Measurements from ENCODE around the gene IL27RA.
A peak's percentile ranks its signal among the peaks of the same experiment; 100 is the strongest.

IL27RA gene

DNA sequence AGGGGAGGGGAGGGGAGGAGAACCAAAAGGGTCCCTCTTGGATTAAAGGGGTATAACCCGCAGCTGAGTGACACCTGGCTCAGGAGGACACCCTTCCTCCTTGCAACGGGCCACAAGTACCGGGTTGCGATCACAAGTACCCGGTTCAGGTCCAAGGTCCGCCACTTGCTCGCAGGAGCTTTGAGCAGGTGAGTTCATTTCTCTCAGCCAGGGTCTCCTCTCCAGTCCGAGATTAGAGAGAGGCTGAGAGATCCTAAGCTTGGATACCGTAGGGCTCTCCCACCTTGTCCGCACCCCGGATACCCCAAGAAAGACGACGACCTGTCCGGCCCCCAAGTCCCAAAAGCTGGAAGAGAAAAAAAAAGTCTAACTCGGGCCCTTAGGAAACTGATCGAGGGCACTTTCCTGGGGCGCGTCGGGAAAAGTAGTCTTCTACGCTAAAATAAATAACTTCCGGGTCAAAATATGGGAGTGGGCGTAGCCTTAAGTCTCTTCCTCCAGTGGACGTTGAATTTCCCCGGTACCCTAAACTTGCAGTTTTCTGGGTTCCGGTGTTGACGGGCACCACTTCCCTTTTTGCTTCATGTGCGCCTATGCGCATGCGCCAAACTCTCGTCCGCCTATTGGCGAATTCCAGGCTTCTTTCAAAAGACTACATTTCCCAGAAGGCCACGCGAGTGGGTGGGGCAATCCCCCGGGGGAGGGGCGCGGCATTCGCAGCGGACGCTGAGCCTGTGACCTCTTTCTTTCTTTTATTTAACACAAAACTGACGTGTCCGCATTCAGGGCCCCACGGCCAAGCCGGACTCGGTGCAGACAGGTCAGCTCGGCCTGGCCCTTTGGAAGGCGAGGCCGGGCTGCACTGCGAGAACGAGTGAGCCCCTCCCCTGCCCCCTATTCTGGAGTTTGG lies 49.6 kb downstream of the IL27RA start (continued):
- TF ChIP-seq, protein P1, sequence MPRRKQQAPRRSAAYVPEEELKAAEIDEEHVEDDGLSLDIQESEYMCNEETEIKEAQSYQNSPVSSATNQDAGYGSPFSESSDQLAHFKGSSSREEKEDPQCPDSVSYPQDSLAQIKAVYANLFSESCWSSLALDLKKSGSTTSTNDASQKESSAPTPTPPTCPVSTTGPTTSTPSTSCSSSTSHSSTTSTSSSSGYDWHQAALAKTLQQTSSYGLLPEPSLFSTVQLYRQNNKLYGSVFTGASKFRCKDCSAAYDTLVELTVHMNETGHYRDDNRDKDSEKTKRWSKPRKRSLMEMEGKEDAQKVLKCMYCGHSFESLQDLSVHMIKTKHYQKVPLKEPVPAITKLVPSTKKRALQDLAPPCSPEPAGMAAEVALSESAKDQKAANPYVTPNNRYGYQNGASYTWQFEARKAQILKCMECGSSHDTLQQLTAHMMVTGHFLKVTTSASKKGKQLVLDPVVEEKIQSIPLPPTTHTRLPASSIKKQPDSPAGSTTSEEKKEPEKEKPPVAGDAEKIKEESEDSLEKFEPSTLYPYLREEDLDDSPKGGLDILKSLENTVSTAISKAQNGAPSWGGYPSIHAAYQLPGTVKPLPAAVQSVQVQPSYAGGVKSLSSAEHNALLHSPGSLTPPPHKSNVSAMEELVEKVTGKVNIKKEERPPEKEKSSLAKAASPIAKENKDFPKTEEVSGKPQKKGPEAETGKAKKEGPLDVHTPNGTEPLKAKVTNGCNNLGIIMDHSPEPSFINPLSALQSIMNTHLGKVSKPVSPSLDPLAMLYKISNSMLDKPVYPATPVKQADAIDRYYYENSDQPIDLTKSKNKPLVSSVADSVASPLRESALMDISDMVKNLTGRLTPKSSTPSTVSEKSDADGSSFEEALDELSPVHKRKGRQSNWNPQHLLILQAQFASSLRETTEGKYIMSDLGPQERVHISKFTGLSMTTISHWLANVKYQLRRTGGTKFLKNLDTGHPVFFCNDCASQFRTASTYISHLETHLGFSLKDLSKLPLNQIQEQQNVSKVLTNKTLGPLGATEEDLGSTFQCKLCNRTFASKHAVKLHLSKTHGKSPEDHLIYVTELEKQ (tag by site-specific recombination; IDR thresholded peaks at IDR 0.05; ENCODE audit: borderline replicate concordance) = 0 out of 2 replicates have a peak, but pooled peaks have one; percentile 28
- TF ChIP-seq MYNN (tag by site-specific recombination; IDR thresholded peaks at IDR 0.05; ENCODE audit: borderline replicate concordance) (no peak), ZNF571 (tag by site-specific recombination; IDR thresholded peaks at IDR 0.05) (no peak), ZBTB17 (tag by site-specific recombination; IDR thresholded peaks at IDR 0.05) (peak; percentile 72), ZNF335 (tag by site-specific recombination; conservative IDR thresholded peaks at IDR 0.05) (peak; percentile 74), ZNF658 (tag by site-specific recombination; IDR thresholded peaks at IDR 0.05) (no peak), ZNF701 (tag by site-specific recombination; IDR thresholded peaks at IDR 0.05) (no peak), ZNF600 (tag by site-specific recombination; IDR thresholded peaks at IDR 0.05) (peak; percentile 44; the same call in 1 of the 2 replicates), GLIS2 (tag by site-specific recombination; IDR thresholded peaks at IDR 0.05) (peak; percentile 46; the same call in 1 of the 2 replicates), ZBTB20 (tag by site-specific recombination; IDR thresholded peaks at IDR 0.05) (no peak), BCL11A (tag by site-specific recombination; IDR thresholded peaks at IDR 0.05; ENCODE audit: low read depth) (no peak), TRIM28 (IDR thresholded peaks at IDR 0.05; ENCODE audit: borderline replicate concordance, low read length) (no peak), ZNF248 (tag by site-specific recombination; IDR thresholded peaks at IDR 0.05) (no peak), ZNF501 (tag by site-specific recombination; IDR thresholded peaks at IDR 0.05) (0 out of 2 replicates have a peak, but pooled peaks have one; percentile 20), ZNF677 (tag by site-specific recombination; IDR thresholded peaks at IDR 0.05) (no peak), ZNF791 (tag by site-specific recombination; IDR thresholded peaks at IDR 0.05) (no peak), ZNF76 (tag by site-specific recombination; IDR thresholded peaks at IDR 0.05; ENCODE audit: borderline replicate concordance, low read depth) (peak; percentile 96), SP2 (tag by site-specific recombination; IDR thresholded peaks at IDR 0.05) (peak; percentile 93), ZSCAN30 (tag by site-specific recombination; IDR thresholded peaks at IDR 0.05) (no peak), ZNF354C (tag by site-specific recombination; IDR thresholded peaks at IDR 0.05; ENCODE audit: borderline replicate concordance, low read depth) (no peak), ZBTB21 (tag by site-specific recombination; IDR thresholded peaks at IDR 0.05) (peak; percentile 48)
- TF ChIP-seq, protein P2, sequence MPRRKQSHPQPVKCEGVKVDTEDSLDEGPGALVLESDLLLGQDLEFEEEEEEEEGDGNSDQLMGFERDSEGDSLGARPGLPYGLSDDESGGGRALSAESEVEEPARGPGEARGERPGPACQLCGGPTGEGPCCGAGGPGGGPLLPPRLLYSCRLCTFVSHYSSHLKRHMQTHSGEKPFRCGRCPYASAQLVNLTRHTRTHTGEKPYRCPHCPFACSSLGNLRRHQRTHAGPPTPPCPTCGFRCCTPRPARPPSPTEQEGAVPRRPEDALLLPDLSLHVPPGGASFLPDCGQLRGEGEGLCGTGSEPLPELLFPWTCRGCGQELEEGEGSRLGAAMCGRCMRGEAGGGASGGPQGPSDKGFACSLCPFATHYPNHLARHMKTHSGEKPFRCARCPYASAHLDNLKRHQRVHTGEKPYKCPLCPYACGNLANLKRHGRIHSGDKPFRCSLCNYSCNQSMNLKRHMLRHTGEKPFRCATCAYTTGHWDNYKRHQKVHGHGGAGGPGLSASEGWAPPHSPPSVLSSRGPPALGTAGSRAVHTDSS (tag by site-specific recombination; IDR thresholded peaks at IDR 0.05) = no peak
- TF ChIP-seq, protein P3, sequence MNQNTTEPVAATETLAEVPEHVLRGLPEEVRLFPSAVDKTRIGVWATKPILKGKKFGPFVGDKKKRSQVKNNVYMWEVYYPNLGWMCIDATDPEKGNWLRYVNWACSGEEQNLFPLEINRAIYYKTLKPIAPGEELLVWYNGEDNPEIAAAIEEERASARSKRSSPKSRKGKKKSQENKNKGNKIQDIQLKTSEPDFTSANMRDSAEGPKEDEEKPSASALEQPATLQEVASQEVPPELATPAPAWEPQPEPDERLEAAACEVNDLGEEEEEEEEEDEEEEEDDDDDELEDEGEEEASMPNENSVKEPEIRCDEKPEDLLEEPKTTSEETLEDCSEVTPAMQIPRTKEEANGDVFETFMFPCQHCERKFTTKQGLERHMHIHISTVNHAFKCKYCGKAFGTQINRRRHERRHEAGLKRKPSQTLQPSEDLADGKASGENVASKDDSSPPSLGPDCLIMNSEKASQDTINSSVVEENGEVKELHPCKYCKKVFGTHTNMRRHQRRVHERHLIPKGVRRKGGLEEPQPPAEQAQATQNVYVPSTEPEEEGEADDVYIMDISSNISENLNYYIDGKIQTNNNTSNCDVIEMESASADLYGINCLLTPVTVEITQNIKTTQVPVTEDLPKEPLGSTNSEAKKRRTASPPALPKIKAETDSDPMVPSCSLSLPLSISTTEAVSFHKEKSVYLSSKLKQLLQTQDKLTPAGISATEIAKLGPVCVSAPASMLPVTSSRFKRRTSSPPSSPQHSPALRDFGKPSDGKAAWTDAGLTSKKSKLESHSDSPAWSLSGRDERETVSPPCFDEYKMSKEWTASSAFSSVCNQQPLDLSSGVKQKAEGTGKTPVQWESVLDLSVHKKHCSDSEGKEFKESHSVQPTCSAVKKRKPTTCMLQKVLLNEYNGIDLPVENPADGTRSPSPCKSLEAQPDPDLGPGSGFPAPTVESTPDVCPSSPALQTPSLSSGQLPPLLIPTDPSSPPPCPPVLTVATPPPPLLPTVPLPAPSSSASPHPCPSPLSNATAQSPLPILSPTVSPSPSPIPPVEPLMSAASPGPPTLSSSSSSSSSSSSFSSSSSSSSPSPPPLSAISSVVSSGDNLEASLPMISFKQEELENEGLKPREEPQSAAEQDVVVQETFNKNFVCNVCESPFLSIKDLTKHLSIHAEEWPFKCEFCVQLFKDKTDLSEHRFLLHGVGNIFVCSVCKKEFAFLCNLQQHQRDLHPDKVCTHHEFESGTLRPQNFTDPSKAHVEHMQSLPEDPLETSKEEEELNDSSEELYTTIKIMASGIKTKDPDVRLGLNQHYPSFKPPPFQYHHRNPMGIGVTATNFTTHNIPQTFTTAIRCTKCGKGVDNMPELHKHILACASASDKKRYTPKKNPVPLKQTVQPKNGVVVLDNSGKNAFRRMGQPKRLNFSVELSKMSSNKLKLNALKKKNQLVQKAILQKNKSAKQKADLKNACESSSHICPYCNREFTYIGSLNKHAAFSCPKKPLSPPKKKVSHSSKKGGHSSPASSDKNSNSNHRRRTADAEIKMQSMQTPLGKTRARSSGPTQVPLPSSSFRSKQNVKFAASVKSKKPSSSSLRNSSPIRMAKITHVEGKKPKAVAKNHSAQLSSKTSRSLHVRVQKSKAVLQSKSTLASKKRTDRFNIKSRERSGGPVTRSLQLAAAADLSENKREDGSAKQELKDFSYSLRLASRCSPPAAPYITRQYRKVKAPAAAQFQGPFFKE (tag by site-specific recombination; IDR thresholded peaks at IDR 0.05; ENCODE audit: borderline replicate concordance) = no peak
- TF ChIP-seq, protein P4, sequence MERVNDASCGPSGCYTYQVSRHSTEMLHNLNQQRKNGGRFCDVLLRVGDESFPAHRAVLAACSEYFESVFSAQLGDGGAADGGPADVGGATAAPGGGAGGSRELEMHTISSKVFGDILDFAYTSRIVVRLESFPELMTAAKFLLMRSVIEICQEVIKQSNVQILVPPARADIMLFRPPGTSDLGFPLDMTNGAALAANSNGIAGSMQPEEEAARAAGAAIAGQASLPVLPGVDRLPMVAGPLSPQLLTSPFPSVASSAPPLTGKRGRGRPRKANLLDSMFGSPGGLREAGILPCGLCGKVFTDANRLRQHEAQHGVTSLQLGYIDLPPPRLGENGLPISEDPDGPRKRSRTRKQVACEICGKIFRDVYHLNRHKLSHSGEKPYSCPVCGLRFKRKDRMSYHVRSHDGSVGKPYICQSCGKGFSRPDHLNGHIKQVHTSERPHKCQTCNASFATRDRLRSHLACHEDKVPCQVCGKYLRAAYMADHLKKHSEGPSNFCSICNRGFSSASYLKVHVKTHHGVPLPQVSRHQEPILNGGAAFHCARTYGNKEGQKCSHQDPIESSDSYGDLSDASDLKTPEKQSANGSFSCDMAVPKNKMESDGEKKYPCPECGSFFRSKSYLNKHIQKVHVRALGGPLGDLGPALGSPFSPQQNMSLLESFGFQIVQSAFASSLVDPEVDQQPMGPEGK (tag by site-specific recombination; IDR thresholded peaks at IDR 0.05) = peak; percentile 73

All from HEK293 (cell line).